ENCODE measurements around the gene VSTM4. TPM values are rescaled to one million over a fixed set of nuclear protein-coding genes. Genes with fewer than 3 reads are reported as not detected.

Gene VSTM4
- total RNA-seq, 4 donors from 2014 or later, result 10.0 to 21.4 (median 12.6) TPM

GRCh38 chr10:49050366-49050765, 65.0 kb downstream of the VSTM4 start:
- H3K4me3 ChIP-seq, result no peak overlapping the region
- no peak for DNase-seq (ENCODE audit: extremely low spot score)
- WGBS, result 71% methylated on average over 2 of the region's 2 CpGs
- H3K36me3 ChIP-seq, result peaks cover 0 to 19% (median 5%) of the 10 kb centered on the region in 4 donors
- H3K4me1 ChIP-seq, result peaks cover 0 to 5% (median 1%) of the 10 kb centered on the region in 4 donors
- TF ChIP-seq POLR2AphosphoS5 (IDR thresholded peaks at IDR 0.05), result no peak
- TF ChIP-seq EP300 (IDR thresholded peaks at IDR 0.05), result no peak
- TF ChIP-seq, protein P1, sequence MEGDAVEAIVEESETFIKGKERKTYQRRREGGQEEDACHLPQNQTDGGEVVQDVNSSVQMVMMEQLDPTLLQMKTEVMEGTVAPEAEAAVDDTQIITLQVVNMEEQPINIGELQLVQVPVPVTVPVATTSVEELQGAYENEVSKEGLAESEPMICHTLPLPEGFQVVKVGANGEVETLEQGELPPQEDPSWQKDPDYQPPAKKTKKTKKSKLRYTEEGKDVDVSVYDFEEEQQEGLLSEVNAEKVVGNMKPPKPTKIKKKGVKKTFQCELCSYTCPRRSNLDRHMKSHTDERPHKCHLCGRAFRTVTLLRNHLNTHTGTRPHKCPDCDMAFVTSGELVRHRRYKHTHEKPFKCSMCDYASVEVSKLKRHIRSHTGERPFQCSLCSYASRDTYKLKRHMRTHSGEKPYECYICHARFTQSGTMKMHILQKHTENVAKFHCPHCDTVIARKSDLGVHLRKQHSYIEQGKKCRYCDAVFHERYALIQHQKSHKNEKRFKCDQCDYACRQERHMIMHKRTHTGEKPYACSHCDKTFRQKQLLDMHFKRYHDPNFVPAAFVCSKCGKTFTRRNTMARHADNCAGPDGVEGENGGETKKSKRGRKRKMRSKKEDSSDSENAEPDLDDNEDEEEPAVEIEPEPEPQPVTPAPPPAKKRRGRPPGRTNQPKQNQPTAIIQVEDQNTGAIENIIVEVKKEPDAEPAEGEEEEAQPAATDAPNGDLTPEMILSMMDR (IDR thresholded peaks at IDR 0.05), result no peak
- no peak for TF ChIP-seq POLR2A (IDR thresholded peaks at IDR 0.05; ENCODE audit: low read depth)
- H3K27me3 ChIP-seq, result no peaks in the 10 kb centered on the region
- intact Hi-C loops (cut with DNase I), result no loop called here
- H3K9me3 ChIP-seq, result no peaks in the 10 kb centered on the region
- H3K27ac ChIP-seq (replicated peaks in 1 of 4), result no peak overlapping the region

DNA sequence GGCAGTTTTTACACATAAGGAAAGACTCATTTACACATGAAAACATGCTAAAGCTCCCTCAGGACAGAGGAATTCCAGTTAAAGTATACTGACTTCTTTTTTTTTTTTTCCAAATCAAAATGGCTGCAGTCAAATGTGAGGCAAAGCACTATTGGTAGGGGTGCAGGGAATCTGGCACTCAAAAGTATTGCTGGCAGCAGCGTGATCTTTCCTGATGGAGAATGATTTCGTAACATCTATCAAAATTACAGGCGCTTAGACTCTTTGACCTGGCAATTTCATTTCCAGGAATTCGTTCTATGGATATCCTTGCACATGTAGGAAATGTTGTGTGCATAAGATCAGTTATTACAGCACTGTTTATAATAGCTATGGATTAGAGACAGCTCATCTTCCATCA, 65.7 kb downstream of the VSTM4 start:
- TF ChIP-seq POLR2AphosphoS5 (IDR thresholded peaks at IDR 0.05) (no peak), POLR2A (IDR thresholded peaks at IDR 0.05; ENCODE audit: low read depth) (no peak), EP300 (IDR thresholded peaks at IDR 0.05) (no peak)
- TF ChIP-seq, protein P1 (IDR thresholded peaks at IDR 0.05), result no peak
- H3K9me3 ChIP-seq, result no peaks in the 10 kb centered on the region
- H3K27me3 ChIP-seq, result no peaks in the 10 kb centered on the region
- peaks cover 0 to 19% (median 4%) of the 10 kb centered on the region in 4 donors for H3K36me3 ChIP-seq
- DNase-seq (ENCODE audit: extremely low spot score), result peak; percentile 39
- no peak overlapping the region for H3K4me3 ChIP-seq
- intact Hi-C loops (cut with DNase I), result no loop called here
- H3K27ac ChIP-seq (replicated peaks in 1 of 4), result no peak overlapping the region
- WGBS, result 91% methylated on average over 4 of the region's 4 CpGs
- peaks cover 0 to 5% (median 0%) of the 10 kb centered on the region in 4 donors for H3K4me1 ChIP-seq

DNA sequence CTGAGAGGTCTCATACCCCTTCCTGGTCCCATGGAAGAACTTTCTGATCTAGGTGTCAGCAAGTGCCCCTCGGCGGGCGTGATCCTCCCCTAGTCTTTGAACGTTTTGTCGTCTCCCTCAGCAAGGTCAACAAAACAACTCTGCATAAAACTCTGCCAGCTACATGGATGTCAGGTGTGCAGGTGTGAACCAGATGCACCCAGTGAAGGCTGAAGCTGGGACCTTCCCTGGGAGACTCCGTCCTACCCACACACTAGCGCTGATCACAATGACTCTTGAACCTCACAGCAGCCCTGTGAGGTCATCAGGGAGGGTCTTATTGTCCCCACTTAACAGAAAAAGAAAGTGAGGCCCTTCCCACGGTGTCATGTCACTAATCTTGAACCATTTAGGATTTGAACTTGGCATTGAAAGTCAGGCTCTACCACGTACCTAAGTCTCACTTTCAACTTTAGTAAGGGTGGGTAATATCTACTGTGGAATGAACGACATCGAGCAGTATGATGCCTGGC, 68.1 kb downstream of the VSTM4 start:
- TF ChIP-seq EP300 (IDR thresholded peaks at IDR 0.05) (no peak), POLR2A (IDR thresholded peaks at IDR 0.05; ENCODE audit: low read depth) (no peak), POLR2AphosphoS5 (IDR thresholded peaks at IDR 0.05) (no peak)
- TF ChIP-seq, protein P1 (IDR thresholded peaks at IDR 0.05), result no peak
- H3K9me3 ChIP-seq, result no peaks in the 10 kb centered on the region
- H3K4me3 ChIP-seq, result no peak overlapping the region
- intact Hi-C loops (cut with DNase I), result no loop called here
- H3K27ac ChIP-seq (replicated peaks in 1 of 4), result no peak overlapping the region
- no peaks in the 10 kb centered on the region for H3K4me1 ChIP-seq
- H3K27me3 ChIP-seq, result no peaks in the 10 kb centered on the region
- WGBS, result 92% methylated on average over 10 of the region's 11 CpGs
- peaks cover 0 to 19% (median 8%) of the 10 kb centered on the region in 4 donors for H3K36me3 ChIP-seq
- DNase-seq (ENCODE audit: extremely low spot score), result peak; percentile 75

DNA sequence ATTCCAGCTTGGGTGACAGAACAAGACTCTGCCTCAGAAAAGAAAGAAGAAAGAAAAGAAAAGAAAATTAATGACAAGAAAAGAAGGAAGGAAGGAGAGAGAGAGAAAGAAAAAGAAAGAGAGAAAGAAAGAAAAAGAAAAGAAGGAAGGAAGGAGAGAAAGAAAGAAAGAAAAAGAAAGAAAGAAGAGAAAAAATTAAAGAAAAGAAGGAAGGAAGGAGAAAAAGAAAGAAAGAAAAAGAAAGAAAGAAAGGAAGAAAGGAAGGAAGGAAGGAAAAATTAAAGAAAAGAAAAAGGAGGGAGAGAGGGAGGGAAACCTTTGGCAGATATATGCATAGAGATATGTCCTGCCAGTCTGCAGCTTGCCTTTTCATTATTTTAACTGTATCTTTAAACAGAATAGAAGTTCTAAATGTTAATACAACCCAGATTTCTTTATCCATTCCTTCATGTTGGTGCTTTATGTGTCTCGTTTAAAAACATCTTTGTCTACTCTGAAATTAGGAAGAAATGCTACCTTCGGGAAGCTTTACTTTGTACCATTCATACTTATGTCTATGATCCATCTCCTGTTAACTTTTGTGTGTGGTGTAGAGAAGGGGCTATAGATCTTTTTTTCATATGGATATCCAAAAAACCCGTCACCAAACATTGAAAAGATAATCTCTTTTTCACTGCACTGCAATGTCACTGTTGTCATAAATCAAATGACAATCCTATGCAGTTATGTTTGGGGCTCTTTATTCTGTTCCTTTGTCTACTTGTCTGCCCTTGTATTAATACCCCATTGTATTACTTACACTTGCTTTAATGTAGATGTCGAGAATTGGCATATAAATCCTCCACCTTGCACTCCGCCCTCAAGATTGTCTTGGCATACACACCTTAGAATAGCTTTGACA, 70.8 kb downstream of the VSTM4 start:
- H3K9me3 ChIP-seq, result no peaks in the 10 kb centered on the region
- no peak overlapping the region for H3K27ac ChIP-seq (replicated peaks in 1 of 4)
- no peaks in the 10 kb centered on the region for H3K27me3 ChIP-seq
- no peaks in the 10 kb centered on the region for H3K4me1 ChIP-seq
- no peak for TF ChIP-seq POLR2AphosphoS5 (IDR thresholded peaks at IDR 0.05)
- no peak for TF ChIP-seq POLR2A (IDR thresholded peaks at IDR 0.05; ENCODE audit: low read depth)
- no peak for TF ChIP-seq EP300 (IDR thresholded peaks at IDR 0.05)
- TF ChIP-seq, protein P1 (IDR thresholded peaks at IDR 0.05), result no peak
- no peak for DNase-seq (ENCODE audit: extremely low spot score)
- 80% methylated on average over 5 of the region's 5 CpGs for WGBS
- intact Hi-C loops (cut with DNase I), result no loop called here
- no peak overlapping the region for H3K4me3 ChIP-seq
- peaks cover 0 to 20% (median 8%) of the 10 kb centered on the region in 4 donors for H3K36me3 ChIP-seq
